NCI-H2196 treated with DMSO at 0.1 percent for 48 hours (cell line): ENCODE results near the gene DCLK1.

Experiments
- DNase-seq: peaks from one replicate; lab custom pipeline; 2025; ENCODE audit not compliant: unreplicated experiment; lab: John Stamatoyannopoulos, UW

DCLK1 gene

DNA sequence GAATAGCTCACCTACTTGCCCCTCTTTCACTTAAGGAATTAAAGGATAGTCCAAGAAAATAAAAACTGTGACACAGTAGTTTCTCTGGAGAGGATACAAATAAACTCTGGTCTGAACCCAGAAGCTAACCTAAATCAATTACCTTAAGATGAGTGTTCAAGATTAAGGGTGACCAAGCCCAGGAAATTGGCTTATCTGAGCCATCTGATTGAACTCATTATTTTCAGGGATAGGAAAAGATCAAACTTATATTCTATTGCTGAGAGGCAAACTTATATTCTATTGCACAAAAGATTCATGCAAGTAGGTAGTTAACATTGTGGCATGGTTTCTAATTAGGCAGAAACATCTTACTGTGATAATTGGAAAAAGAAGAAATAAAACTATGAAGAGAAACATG lies 175.1 kb downstream of the DCLK1 start:
- DNase-seq = no peak

DNA sequence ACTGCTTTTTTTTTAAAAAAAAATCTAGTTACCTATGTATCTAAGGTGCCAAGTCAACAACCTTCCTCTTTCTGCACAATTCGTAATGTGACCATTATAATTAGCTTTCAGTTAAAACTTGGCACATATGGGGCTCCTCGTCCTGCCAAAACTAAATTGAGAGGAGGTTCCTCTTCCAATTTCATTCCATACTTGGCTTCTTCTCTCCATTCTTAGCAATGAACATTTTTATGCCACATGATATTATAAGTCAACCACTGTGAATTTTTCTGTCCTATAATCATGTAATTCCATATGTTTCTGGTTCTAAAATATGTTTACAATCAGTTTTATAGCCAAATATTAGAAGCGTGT lies 177.0 kb downstream of the DCLK1 start:
- no peak for DNase-seq

GRCh38 chr13:35953537-35954206 lies 177.5 kb downstream of the DCLK1 start:
- peak; percentile 78 for DNase-seq

- DNase-seq = no peak
Measured at GRCh38 chr13:35947315-35947714, 183.9 kb downstream of the DCLK1 start.

DNA sequence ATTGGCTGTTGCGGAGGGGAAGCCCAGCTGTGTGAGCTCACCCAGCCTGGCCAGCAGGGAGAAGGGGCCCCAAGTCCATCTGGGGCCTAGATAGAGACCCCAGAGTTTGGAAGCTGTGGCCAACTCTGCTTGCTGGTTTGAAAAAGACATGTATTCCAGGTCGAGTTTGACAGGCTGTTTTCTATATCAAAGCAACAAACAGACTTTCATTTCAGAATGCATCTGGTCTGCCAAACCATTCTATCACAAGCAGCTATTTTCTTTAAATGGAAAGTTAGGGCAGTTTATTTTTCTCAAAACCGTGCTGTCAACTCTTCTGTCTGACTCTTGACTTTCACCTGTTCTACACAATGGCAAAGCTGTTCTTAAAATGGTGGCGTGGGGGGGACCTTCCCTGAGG lies 185.8 kb downstream of the DCLK1 start:
- no peak for DNase-seq

- DNase-seq = no peak
Measured at GRCh38 chr13:35941374-35941773, 189.8 kb downstream of the DCLK1 start.

DNA sequence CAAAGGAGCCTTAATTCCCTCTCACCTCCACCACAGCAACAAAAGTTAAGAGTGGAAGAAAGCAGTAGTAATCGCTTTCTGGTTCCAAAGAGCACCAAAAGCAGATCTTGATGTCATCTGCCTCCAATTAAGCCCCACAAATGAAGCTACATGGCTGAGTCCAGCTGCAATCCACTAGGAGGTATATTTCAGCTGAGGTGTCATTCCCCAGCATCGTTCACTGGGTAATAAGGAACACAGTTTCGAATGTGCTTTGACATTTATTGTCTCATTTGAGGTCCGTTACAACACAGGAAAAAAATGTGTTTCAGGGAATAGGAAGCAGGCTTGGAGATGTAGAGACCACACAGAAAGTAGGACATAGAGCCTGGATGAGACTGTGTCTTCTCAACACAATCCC lies 190.4 kb downstream of the DCLK1 start:
- no peak for DNase-seq

DNA sequence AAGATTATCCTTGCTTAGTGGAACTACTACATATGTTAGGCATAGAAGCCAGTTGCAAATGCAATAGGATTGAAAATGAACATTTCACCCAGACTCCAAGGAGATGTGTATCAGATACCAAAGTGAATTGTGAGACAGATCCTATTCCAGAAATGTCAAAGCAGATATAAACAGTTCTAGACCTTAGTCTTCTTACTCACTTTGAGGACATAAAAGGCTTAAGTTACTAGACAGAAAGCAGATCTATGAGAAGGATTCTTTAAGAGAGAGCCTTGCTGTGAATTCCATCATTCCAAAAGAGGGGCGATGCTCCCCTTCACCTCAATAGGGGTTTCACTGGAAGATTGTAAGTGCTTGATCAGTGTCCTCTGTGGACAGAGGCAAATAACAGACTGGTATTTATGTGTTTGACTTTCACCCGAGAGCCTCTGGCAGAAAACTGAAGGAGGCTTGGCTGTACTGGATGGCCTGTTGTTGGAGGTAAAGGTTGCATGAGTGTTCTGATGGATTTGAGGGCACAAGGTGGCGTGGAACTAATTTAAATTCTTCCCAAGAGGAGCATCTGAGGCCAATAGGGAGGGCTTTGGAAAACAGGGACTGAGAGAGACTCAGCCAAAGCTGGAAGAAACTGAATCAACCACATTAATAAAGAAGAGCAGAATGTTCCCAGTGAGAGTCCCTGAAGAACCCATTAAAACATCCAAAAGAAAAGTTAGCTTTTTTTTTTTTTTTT lies 194.8 kb downstream of the DCLK1 start:
- DNase-seq = no peak

DNA sequence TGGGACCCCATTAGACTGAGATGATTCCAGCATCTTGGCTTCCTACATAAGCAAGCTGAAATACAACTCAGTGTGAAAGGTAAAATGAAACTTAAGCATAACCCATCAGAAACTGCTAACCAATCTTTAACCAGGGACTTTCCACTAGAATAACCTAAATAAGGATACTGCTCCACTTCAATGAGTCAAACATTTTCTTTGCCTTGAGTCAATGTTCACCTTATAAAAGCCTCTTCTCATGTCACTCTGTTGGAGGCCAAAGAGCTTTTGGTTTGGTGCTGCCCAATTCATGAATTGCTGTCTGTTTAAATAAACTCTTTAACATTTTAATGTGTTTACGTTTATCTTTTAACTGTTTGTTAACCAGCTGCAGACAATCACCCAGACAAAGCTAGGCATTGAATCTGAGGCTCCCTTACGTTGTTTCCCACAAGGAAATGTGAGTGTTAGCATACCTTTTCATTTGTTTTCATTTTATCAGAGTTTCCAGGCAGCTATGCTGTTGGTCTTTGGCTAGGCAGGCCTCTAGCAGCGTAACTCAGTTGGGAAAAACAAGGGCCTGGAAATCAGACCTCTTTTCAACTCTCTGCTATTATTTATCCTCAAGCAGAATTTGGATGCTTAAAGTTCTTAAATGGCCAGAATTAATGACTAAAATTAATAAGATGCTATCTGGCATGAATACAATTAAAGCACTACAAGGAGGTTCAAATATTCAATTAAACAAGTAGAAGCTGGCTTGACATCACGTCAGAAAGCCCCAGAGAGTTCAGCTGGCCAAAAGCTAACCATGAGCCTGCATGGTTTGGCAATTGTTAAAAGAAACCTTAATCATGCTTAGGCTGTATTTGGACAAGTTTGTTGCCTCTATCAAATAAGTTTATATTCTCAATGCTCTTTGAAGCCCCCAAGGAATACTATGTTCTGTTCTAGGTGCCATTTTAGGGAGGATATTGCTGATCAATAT lies 200.2 kb downstream of the DCLK1 start:
- no peak for DNase-seq

GRCh38 chr13:35927567-35928021 lies 203.6 kb downstream of the DCLK1 start:
- no peak for DNase-seq

DNA sequence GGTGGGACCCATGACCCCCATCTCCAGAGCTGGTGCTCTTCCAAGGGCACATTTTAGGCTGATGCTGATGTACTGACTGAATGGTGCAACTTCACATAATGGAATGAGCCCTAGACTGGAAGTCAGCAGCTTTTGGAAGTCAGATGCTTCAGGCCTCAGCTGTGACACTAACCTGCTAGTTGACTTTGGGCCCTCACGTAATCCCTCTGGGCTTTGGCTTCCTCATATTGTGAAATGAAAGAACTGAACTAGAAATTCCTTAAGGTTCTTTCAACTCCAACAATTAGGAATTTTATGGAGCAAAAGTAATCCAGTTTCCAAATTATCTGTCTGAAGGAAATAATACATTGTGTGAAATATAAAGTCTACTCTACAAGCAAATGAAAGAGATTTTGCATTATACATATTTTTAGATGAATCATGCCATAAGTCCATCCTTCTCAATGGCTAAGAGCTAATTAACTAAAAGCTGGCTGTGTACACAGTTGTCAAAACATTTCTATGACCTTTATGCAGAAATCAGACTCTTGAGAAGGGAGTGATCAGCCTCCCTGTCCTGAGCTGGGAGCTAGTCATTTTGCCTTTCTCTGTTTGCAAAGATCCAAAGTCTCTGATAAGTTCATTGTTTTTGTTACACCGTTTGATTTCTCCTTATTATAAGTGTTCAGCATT lies 204.2 kb downstream of the DCLK1 start:
- DNase-seq = no peak

GRCh38 chr13:35925669-35926068 lies 205.5 kb downstream of the DCLK1 start:
- DNase-seq = no peak

DNA sequence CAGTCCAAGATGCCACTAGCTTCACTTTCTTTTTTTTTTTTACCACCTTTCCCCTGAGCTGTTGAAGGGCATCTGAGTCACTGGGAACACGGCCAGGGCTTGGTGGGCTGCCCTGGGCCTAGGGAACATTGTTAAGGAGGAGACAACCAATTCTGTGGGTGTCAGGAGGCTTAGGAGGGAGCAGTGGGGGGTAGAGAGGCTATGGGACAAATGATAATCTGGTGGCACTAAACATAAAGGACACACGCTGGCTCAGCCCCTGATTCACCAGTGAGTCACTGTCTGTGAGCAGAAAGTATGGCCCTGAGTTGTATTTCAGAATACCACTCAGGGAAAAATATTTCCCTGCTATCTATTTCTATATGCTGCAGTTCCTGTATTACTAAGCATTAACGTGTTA lies 207.8 kb downstream of the DCLK1 start:
- DNase-seq = no peak

DNA sequence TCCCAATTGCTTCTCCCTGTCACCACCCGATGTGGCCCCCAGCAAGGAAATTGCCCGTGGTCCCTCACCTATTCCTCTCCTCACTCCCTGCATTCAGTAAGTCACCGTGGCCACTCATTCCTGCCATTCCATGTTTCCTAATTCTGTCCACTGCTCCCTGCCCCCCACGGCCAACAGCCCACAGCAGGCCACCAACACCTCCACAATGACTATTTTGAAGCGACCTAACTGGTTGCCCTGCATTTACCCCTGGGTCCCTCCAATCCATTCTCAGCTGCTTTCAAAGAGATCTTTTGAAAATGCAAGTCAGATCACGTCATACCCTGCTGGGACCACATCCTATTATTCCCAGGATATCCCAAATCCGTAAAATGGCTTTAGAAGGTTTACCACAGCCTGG lies 210.4 kb downstream of the DCLK1 start:
- DNase-seq = no peak

DNA sequence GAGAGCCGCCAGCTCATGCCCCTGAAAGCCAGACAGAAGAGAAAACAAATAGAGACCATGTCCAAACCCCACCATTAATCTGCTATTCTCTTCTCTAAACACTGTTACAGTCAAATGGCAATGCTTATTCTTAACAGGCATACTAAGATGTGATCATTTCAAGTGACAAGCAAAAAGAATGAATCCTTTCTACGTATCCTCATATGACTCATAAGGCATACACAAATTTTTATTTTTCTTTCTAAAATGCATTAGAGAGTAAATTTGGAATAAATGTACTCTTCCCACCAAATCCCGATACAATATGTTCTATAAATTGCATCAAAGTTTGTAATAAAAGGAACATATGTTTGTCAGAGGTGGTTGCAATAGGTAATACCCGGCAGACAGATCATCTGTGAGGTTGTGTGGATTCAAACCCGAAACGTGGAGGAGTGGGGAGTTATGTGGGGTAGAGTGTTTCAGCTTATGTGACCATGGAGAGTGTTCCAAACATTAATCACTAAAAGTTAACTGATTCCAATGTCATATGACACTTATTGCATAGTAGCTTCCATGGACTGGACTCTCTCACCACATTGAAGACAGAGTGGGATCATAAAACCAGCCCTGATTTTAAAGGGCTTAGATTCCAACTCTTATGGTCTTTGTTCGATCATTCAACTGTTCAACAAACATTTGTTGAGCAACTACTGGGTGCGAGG lies 213.1 kb downstream of the DCLK1 start:
- DNase-seq = no peak

GRCh38 chr13:35917252-35917941 lies 213.8 kb downstream of the DCLK1 start:
- no peak for DNase-seq

GRCh38 chr13:35916146-35916545 lies 215.0 kb downstream of the DCLK1 start:
- DNase-seq = no peak

DNA sequence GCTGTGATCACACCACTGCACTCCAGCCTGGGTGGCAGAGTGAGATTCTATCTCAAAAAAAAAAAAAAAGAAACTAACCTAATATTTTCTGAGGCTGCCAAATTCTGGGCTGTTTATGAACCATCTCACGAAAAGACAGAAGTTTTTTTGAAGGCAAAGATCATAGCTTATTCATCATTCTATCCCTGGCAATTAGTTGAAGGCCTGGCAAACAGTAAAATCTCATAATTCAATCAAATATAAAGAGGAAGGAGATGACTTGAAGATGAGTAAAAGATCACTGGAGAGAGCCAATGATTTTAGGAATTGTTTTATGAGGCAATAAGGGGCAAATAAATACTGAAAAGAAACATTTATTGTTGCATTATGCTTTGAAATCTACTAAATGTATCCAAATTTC lies 216.5 kb downstream of the DCLK1 start:
- no peak for DNase-seq

- DNase-seq = no peak
Measured at GRCh38 chr13:35912841-35913240, 218.3 kb downstream of the DCLK1 start.
